Right atrium auricular region (tissue), 2 donors: Measurements from ENCODE around the gene SPNS3. TPM values are rescaled to one million over a fixed set of nuclear protein-coding genes. Genes with fewer than 3 reads are reported as not detected.

Experiments used
- DNase-seq: peaks from one replicate; pipeline ENCODE4 v3.0.0-alpha.2; 2019; ENCODE audit warnings: low spot score
- H3K27ac ChIP-seq, 2 donors: fragments of 200-600 bp; sonication (generic); 1 replicate in 1 of 2; 2 replicates in 1 of 2; pipeline ENCODE4 v1.5.1; 2016 to 2019
- H3K27me3 ChIP-seq, 2 donors: fragments of 200-600 bp; sonication (generic); one replicate each; pipeline versions ENCODE4 v1.5.1 to v1.6.0; 2017 to 2019
- H3K36me3 ChIP-seq: fragments of 200-600 bp; sonication (generic); one replicate; pipeline ENCODE4 v1.5.1; 2016
- H3K4me1 ChIP-seq, 2 donors: fragments of 200-600 bp; sonication (generic); one replicate each; pipeline versions ENCODE4 v1.5.1 to v1.6.0; 2017 to 2019
- H3K4me3 ChIP-seq, 2 donors: fragments of 200-600 bp; sonication (generic); 1 replicate in 1 of 2; 2 replicates in 1 of 2; pipeline ENCODE4 v1.5.1; 2017 to 2019; ENCODE audit warnings: mild to moderate bottlenecking in 1 of 2, moderate library complexity in 1 of 2
- H3K9me3 ChIP-seq, 2 donors: fragments of 200-600 bp; sonication (generic); one replicate each; pipeline ENCODE4 v1.5.1; 2019
- total RNA-seq, 2 donors: library from RNA; depleted of rRNA; stranded (reverse); fragments of >200 nt; gene quantifications; one replicate each; pipeline ENCODE4 v1.1.0, GENCODE V29; 2016
- TF ChIP-seq, protein P1 (sequence below), 2 donors: fragments of 200-600 bp; sonication (generic); IDR thresholded peaks; one replicate each; pipeline ENCODE4 v1.5.1; 2019; ENCODE audit warnings: antibody characterized with exemption in 2 of 2

SPNS3 gene
- total RNA-seq, 2 donors from 2014 or later = not detected

DNA sequence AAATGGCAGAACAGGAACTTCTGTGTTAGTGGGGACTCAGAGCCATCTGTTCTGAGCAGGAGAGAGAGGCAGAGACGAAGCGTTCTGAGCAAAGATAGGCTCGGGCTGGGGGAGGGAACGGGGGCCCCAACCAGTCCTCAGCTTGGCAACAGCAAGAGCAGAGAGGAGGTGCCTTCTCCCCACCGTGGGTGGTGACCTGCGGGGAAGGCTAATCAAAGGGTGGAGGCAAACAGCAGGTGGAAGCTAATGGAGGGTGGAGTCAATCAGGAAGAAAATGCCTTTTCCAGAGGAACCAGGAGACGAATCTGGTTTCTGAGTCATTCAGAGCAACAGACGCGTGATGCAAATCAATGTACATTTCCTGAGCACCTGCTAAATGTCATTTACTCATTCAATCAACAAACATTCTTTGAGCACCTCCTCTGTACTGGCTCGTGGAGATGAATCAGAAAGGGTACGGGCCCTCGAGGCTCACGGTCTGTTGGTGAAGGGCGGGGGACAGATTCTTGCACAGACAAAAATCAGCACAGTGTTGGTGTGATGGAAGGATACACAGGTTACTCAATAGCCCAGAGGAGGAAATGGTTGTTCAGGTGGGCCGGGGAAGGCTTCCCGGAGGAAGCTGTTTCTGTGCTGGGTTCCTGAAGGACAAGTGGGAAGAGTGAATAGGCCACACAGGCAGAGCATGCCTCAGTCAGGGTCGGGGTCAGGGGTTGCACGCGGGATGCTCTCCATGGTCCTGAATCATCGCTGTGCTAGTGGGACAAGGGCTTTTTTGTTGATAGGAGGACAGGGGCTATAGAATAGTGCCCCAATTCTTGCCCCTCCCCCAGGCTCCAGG lies 59.2 kb downstream of the SPNS3 start:
- TF ChIP-seq, protein P1, sequence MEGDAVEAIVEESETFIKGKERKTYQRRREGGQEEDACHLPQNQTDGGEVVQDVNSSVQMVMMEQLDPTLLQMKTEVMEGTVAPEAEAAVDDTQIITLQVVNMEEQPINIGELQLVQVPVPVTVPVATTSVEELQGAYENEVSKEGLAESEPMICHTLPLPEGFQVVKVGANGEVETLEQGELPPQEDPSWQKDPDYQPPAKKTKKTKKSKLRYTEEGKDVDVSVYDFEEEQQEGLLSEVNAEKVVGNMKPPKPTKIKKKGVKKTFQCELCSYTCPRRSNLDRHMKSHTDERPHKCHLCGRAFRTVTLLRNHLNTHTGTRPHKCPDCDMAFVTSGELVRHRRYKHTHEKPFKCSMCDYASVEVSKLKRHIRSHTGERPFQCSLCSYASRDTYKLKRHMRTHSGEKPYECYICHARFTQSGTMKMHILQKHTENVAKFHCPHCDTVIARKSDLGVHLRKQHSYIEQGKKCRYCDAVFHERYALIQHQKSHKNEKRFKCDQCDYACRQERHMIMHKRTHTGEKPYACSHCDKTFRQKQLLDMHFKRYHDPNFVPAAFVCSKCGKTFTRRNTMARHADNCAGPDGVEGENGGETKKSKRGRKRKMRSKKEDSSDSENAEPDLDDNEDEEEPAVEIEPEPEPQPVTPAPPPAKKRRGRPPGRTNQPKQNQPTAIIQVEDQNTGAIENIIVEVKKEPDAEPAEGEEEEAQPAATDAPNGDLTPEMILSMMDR (IDR thresholded peaks at IDR 0.05) = no peak
- Histone ChIP-seq H3K4me3 (no peak overlapping the region), H3K4me1 (peaks cover 0 to 2% of the 10 kb centered on the region in 2 donors), H3K27ac (no peak overlapping the region), H3K36me3 (no peaks in the 10 kb centered on the region), H3K9me3 (no peaks in the 10 kb centered on the region), H3K27me3 (no peaks in the 10 kb centered on the region)
- DNase-seq = no peak

DNA sequence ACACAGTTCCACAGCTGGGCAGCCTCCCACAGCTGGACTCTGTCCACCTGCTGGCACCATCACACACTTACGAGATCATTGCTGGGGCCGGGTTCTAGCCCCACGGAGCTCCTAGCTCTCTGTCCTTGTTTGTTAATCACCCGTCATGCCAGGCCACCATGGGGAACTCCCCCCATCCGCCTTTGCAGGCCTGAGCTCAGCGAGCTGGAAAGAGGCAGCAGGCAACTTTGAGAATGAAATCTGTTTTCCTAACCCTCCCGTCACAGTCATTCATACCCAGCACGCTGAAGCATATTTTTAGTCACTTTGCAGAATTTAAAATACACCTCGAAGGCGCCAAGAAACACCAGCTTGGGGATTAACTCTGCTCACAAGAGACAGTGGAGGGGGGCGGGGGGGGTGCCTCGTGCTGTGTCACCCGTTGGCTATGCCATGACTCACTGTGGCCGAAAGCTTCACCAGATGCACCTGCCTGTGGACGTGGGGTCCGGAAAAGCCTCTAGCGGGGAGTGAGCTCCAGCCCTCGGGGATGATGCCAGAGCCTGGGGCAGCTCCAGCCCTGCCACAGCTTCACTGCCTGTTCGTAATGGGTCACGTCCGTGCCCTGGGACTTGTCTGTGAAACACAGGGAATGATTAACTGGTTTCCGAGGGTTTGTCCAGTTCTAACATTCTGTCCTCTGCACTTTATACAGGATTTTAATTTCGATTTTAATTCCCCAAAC lies 63.5 kb downstream of the SPNS3 start:
- H3K4me3 ChIP-seq = no peak overlapping the region
- TF ChIP-seq, protein P1 (IDR thresholded peaks at IDR 0.05) = no peak
- no peak overlapping the region for H3K27ac ChIP-seq

DNA sequence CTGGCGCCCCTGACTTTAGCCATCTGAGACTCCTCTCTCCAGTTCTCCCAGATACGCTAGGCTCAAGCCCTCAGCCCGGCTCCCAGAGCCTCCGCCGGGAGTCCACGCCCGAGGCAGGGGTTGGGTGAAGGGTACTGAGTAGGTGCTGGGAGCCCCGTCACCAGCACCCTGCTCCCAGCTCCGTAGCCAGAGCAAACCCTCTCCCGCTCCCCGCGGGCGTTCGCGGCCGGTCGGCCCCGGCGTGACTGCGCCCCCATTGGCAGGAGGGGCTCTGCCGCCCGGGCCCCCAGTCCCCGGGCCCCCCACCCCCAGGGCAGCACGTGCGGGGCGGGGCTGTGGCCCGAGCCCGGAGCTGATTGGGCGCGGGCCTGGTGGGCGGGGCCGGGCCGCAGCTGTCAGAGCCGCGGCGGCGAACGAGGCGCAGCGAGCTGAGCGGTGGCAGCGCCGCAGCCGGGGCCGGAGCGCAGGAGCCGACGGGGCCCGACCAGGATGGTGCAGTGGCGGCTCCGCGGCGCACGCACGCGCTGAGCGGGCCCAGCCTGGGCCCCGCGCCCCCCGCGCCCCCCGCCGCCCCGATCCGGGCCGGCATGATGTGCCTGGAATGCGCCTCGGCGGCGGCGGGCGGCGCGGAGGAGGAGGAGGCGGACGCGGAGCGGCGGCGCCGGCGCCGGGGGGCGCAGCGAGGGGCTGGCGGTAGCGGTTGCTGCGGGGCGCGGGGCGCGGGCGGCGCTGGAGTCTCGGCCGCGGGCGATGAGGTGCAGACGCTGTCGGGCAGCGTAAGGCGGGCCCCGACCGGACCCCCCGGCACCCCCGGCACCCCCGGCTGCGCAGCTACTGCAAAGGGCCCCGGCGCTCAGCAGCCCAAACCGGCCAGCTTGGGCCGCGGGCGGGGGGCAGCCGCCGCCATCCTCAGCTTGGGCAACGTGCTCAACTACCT lies 65.0 kb downstream of the SPNS3 start, which contains the start of gene SPNS2:
SPNS2 (plus strand) TSS at position 421 of the 937 bp plus-strand sequence; CDS start at position 588, 167 bp downstream.
- TF ChIP-seq, protein P1 (IDR thresholded peaks at IDR 0.05) = no peak
- Histone ChIP-seq H3K36me3 (no peaks in the 10 kb centered on the region), H3K4me3 (peak within 1 kb of the TSS; percentile 41 to 59), H3K9me3 (no peaks in the 10 kb centered on the region), H3K4me1 (peaks cover 0 to 48% of the 10 kb centered on the region in 2 donors), H3K27ac (peak within 1 kb of the TSS; percentile 35 to 51), H3K27me3 (no peaks in the 10 kb centered on the region)
- no peak for DNase-seq

More for the DNA sequence above, 63.5 kb downstream of the SPNS3 start:
- H3K4me1 ChIP-seq = peaks cover 0 to 33% of the 10 kb centered on the region in 2 donors
- H3K27me3 ChIP-seq = no peaks in the 10 kb centered on the region
- no peaks in the 10 kb centered on the region for H3K36me3 ChIP-seq
- DNase-seq = no peak
- no peaks in the 10 kb centered on the region for H3K9me3 ChIP-seq

DNA sequence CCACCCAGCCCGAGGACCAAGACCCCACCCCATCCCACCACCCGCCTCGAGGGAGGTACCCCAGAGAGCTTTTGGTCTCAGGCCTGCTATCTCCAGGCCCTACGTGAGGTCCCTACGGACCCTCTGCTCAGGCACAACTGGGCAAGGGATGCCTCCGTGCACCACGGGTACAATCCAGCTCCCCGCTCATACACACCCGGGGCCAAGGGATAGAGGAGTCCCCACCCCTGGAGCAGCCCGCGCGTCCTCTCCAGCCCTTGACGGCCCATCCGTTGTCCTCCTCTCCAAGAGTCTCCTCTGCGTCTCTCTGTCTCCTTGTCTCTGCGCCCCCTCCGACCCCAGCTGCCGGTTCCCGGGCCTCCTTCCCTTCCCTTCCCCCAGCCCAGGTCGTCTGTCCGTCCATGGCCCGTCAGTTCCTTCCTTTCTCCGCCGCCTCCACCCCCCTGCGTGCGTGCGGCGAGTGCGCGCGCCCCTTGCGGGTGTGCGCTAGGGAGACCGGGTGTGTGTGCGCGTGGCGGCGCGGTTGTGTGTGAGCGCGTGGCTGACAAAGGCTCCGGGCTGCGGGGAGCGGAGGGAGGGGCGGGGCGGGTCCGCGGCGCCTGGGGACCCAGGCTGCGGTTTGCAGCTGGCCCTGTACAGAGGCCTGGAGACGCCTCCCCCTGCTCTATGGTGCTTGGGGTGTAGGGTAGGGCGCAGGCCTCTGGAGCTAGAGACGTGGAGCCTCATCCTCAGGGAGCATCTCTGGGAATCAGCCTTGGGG lies 65.9 kb downstream of the SPNS3 start:
- Histone ChIP-seq H3K36me3 (no peaks in the 10 kb centered on the region), H3K27ac (peak overlapping the region; percentile 35 to 51), H3K27me3 (no peaks in the 10 kb centered on the region), H3K9me3 (no peaks in the 10 kb centered on the region), H3K4me3 (peak overlapping the region; percentile 41 to 59), H3K4me1 (peaks cover 0 to 54% of the 10 kb centered on the region in 2 donors)
- DNase-seq = no peak
- TF ChIP-seq, protein P1 (IDR thresholded peaks at IDR 0.05) = no peak

DNA sequence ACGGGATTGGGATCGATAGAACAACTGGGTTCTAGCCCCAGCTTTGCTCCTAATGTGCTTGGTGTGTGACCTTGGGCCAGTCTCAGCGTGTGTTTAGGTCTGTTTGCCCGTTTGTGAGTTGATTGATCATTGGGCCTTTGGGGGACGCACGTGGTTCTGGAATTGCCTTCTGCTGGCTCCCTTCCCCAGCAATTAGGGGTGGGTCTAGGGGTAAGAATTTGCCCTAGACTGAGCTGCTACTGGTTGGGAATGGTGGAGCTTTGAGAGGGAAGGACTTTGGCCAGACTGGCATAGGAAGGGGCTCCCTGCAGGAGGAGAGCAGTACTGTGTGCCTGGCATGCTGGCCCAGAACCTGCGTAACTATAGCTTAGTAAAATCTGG lies 66.4 kb downstream of the SPNS3 start:
- H3K9me3 ChIP-seq = no peaks in the 10 kb centered on the region
- H3K4me3 ChIP-seq = peak overlapping the region; percentile 41 to 59
- DNase-seq = no peak
- peaks cover 0 to 60% of the 10 kb centered on the region in 2 donors for H3K4me1 ChIP-seq
- TF ChIP-seq, protein P1 (IDR thresholded peaks at IDR 0.05) = no peak
- H3K36me3 ChIP-seq = no peaks in the 10 kb centered on the region
- H3K27ac ChIP-seq = no peak overlapping the region
- no peaks in the 10 kb centered on the region for H3K27me3 ChIP-seq
